Hindlimb muscle (tissue), 1 donor: Measurements from ENCODE around the gene CDC42. TPM values are rescaled to one million over a fixed set of nuclear protein-coding genes. Genes with fewer than 3 reads are reported as not detected.

ENCODE experiments used
- DNase-seq: peaks from one replicate; pipeline ENCODE4 v3.0.0-alpha.2; 2013
- polyA plus RNA-seq: library from polyadenylated mRNA; unstranded; fragments of 120-200 nt; gene quantifications from one replicate; pipeline ENCODE4 v1.2.1, GENCODE V29; 2013; ENCODE audit not compliant: insufficient read length

CDC42 gene
- polyA plus RNA-seq, 1 donor, result 188 TPM

DNA sequence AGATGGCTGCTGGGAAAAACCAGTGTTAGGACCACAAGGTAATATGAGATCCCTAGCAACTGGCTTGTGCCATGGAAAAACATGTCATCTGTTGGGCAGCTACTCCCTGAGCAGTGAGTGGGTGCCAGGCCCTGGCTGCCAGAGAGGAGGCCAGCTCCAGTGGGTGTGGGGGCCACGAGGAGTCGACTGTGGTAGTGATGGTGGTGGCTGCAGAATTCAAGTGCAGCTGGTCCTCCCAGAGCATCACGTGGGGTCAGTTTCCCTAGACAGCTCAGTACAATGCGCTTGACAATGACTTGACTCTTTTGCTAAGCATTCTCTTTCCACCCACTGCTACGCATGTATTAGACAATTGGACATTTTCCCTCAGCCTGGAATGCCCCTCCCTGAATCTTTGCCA lies 14.5 kb upstream of the CDC42 start:
- peak; percentile 48 for DNase-seq

DNA sequence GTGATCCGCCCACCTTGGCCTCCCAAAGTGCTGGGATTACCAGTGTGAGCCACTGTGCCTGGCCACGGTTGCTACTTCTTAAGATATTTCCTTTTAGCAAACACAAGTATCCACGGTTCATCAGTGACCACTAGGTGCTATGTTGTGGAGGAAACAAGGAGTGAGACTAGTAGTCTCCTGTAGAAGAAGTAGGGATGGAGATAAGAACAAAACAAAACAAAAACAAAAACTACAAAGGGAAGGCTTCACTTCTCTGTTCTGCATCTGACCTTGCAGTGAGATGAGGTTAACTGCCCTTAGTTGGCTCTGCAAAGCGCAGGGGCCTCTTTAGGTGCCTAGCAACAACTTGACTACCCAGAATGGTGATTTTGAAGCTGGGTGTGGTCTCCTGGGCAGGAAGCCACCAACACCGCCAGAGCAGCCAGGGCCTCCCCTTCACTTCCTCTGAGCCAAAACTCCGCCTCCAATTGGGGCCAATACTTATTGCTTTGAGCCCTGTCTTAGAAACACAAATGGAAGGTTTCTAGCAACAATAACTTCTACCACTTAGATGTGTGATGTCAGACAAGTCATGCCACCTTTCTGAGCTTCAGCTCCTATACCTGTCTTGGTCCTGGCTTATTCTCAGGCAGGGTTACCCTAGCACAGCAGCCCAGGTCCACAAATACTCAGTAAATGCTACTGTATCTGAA lies 12.8 kb upstream of the CDC42 start:
- DNase-seq, result peak; percentile 54

DNA sequence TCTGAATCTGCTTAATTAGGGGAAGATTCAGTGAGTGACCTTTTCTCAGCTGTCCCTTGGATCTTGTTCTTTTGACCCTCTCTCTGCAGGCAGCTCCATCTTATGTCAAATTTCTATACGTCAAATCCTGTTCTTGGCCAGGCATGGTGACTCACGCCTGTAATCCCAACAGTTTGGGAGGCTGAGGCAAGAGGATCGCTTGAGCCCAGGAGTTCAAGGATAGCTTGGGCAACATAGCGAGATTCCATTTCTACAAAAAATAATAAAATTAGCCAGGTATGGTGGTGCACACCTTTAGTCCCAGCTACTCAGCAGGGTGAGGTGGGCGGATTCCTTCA lies 12.3 kb upstream of the CDC42 start:
- DNase-seq, result no peak

DNA sequence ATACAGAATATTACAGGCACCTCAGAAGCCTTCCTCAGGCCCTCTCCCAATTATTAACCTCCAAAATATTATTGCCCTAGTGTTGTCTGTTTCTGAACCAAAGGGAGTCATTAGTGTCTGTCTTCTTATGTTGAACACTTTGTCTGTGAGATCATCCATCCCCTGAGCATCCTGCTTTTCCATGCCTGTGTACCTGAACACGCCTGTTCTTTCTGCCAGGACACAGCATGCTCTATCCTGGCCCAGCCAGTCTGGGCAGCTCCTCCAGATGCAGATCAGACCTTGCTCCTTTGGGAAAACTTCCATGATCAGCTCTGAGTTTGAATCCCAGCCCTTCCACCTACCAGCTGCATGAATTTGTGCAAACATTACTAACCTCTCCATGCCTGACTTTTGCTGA lies 11.0 kb upstream of the CDC42 start:
- no peak for DNase-seq

DNA sequence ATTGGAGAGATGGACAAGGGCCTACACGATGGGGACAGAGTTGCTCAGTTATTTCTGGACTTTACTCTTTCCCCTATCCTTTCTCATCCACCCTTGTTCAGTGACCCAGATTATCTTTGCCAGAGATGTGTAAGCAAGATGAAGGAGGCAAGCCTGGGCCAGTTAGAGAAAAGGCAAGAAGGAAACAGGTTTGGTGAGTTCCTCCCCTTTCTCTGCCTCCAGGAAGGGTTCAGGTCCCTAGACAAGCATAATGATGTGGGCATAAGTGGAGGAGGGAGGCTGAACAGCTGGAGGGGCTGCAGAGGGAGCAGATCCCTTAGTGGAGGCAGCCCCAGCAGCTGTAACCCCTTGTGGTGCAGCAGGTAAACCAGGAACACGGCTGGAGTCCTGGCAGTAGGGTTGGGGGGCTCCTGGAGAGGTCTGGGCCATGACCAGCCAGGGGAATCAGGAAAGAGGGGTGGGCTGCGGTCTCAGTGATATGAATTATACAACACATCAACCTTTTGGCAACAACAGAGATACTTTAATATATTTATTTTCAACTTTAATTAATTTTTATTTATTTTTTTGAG lies 9.2 kb upstream of the CDC42 start:
- DNase-seq, result no peak

DNA sequence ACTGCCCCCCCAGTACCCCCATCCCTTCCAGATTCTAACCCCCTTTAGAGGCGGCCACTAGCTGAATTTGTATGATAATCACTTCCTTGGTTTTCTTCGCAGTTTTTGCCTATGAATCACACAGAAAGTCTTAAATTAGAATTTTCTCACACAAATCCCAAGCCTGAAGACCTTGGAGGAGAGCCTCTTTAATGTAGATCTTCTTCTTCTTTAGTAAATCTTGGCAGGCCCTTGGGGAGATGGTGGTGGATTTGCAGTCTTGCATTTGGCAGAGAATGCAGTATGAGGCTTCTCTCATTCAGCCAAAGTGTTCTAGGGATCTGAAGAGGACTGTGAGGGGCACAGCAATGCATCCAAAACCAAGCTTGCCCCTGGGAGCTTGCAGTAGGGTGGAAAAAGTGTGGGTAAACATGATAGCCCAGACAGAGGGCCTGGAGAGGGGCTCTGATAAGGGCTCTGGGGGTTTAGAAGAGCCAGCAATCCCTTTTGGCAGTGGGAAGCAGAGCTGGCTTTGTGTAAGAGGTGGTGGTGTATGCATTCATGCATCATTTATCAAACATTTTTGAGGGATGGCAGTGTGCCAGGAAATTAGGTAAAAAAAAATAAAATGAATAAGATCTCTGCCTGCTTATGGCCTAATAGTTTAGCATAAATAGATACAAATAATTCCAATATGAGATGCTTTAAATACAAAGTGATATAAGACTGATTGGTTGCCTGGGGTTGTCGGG lies 7.7 kb upstream of the CDC42 start:
- DNase-seq, result no peak

DNA sequence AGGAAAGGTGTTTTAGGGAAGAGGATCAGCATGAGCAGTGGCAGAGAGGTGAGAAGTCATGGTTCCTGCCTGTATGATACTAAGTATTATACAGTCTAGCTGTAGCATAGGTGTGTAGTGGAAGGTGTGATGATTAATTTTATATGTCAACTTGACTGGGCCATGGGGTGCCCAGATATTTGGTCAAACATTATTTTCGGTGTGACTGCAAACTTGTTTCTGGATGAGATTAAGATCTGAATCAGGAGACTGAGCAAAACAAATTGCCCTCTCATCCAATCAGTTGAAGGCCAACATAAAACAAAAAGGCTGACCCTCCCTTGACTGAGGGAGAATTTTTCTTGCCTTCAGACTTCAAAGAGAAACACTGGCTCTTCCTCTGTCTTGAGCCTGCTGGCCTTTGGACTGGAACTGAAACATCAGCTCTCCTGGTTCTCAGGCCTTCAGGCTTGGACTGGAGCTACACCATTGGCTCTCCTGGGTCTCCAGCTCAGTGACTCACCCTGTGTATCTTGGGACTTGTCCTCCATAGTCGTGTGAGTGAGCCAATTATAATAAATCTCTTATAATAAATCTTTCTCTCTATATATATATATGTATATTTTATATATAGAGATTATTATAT lies 6.8 kb upstream of the CDC42 start:
- DNase-seq, result no peak

DNA sequence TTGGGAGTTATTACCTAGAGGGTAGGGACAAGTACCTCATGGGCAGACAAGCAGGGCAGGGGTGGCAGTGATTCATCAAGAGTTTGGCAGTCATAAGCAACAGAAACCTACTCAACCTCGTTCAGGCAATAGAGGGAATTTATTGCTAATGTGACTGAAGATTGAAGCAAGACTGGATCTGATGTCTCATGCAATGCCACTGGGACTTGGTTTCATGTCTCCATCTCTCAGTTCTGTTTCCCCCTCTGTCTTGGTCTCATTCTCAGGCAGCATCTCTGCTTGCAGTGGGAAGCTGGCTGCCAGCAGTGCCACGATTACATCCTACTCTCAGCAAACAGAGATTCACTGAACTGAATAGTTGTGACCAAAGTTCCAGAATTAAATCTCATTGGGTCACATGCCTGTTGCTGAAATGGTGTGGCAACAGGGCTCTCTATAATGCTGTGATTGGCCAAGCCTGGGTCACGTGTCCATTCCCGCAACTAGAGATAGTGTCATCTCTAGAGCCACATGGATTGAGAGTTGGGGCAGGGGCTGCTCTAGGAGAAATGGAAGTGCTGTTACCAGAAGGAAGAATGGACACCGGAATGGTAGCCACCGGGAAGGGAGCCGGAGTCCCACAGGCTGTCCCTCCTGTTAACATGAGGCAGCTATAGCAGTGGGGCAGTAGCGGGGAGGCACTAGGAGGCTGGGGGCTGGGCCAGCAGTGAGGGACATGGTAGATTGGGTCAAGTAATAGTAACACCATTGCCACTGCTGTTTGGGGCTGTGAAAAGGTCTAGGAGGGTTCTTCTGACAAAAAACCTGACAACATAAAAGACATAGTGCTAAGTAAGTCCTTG lies 3.9 kb upstream of the CDC42 start:
- DNase-seq, result no peak

DNA sequence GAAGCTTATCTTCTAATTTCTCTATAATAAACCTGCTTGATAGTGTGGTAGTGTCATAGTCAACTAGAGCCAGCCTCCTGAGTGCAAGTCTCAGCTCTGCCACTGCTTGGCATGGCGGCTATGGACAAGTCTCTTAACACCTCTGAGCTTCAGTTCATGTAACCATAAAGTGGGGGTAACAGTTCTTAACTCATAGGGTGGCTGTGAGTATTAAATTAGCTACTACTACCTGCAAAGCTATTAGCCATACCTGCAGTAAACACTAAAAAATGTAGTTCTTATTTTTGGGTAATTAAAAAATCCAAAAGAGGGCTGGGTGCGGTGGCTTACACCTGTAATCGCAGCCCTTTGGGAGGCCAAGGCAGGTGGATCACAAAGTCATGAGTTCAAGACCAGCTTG lies 2.2 kb upstream of the CDC42 start:
- DNase-seq, result no peak

DNA sequence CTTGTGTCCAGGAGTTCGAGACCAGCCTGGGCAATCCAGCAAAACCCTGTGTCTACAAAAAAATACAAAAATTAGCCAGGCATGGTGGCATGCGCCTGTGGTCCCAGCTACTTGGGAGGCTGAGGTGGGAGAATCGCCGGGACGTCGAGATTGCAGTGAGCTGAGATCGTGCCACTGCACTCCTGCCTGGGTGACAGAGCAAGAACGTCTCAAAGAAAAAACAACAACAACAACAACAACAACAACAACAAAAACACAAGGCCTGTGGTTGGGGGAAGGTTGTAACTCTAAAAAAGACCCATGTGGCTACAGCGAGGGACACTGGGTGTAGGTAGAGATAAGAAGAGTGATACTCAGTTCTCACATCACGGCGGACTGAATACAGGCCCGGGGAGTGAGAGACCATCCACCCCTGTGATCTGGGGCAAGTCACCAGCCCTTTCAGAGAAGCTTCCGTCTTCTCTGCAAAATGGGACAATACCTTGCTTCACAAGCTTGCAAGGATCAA lies 848 bp upstream of the CDC42 start:
- no peak for DNase-seq

DNA sequence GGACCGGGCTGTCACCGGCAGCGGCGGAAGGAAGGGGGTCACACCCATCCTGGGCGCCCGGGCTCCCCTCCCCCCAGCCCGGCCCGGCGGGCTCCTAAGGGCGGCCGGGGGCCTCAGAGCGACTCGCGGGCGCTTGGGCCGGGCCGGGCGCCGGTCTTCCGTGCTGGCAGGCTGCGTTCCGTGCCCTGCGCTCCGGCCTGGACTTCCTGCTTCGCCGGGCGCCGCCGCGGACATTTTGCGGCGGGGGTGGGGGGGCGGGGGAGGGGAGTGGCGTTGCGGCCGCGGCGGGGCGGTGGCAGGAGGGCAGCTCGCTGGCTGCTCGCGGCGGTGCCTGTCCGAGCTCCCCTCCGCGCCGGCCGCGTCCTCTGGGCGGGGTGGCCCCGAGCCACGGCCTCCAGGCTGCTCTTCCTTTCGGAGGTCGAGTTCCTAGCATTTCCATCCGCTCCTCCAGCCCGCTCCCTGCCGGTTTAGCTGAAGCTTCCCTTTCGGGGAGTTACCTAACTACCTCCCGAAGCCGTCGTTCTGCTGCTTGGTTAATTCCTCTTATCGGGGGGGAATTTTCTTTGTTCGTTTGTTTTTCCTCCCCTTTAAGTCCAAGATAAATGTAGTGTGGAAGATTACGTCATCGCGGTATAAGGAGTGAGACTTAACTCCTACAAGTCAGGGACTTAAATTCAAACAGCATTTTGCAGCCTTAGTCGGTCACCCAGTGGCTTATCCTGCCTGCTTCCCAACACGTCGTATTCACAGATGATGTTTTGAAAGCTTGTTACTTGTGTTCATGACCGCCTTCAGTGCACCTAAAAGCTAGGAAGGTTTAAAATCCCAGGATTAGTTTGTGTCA lies 730 bp downstream of the CDC42 start:
- DNase-seq, result peak; percentile 54

DNA sequence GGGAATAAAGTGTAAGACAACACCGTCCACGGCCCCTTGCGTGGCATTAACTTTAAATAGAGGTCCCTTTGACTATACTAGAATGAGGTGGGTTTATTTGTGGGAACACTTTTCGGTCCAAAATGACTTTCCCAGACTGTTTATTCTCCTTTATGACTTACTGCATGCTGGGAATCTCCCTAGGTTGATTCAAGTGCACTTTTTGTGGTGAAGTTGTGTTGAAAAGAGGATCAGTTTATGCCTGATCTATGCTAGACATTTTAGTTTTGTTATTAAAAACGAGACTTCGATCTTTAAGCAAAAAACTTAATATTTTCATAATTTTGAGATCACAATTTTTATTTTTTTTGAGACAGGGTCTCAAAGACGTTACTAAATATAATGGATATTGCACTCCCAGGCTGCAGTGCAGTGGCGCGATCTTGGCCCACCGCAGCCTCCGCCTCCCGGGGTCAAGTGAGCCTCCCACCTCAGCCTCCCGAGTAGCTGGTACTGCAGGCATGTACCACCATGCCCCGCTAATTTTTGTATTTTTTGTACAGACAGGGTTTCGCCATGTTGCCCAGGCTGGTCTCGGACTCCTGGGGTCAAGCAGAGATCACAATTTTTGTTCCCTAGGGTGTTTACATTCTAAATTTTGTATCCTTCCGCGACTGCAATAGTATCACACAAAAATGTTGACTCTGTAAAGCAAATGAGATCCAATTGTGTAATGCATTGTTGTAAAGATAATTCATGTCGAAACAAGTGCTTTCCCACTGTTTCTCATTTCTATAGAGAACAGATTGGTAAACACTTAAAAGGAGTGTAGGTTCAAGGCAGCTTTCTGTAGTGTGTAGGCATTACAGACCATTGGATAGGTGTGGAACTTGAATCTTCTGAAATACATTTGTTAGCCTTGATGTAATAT lies 1.6 kb downstream of the CDC42 start:
- no peak for DNase-seq

DNA sequence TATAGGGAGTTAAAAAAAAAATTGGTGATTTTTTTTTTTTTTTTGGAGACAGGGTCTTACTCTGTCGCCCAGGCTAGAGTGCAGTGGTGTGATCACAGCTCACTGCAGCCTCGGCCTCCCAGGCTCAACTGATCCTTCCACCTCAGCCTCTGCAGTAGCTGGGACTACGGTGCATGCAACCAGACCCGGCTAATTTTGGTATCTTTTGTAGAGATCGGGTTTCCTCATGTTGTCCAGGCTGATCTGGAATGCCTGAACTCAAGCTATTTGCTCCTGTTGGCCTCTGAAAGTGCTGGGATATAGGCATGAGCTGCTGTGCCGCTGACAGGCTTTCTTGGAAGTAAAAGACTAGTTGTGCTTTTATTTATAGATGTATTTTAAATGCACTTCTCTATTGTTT lies 3.0 kb downstream of the CDC42 start:
- no peak for DNase-seq

DNA sequence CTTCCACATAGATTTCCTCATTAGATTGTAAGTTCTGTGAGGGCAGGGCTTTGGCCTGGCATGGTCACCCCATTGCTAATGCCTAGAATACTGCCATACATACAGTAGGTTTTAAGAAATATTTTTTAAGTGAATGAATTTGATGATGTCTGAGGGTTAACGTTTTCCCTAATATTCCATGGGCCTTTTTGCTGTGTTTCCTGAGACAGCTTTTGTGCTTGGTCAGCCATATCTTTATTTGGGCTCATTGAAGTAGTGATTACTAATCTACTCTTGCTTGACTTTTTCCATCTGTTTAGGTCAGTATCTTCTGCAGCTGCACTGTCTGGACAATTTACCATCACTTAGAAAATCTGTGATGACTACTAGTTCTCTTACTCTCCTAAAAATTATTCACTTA lies 3.5 kb downstream of the CDC42 start:
- no peak for DNase-seq

DNA sequence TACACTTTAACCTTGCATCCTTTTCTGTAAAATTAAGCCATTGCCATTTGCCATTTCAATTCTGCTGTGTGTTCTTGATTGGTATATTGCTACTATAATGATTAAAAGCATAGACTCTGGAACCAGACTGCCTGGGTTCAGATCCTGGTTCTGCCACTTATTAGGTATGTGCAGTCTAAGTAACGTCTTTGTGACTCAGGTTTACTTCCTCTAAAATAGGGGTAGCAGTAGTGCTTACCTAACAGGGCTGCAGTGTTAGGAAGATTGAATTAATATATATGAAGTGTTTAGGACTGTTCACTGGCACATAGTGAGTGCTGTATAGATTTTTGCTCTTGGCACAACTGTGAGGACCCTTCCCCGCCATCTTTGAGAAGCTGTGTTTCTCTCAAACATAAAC lies 4.4 kb downstream of the CDC42 start:
- no peak for DNase-seq

DNA sequence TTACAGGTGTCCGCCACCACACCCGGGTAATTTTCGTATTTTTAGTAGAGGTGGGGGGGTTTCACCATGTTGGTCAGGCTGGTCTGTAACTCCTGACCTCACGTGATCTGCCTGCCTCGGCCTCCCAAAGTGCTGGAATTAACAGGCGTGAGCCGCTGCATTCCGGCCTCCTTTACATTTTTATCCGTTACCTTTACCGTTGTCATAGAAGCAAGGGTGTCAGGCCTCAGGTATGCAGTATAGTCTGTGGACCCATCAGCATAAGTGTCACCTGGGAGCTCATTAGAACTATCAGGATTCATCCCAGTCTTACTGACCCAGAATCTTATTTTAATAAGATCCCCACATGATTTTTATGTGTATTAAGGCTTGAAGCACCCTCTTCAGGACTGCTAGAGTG lies 5.4 kb downstream of the CDC42 start:
- DNase-seq, result no peak

DNA sequence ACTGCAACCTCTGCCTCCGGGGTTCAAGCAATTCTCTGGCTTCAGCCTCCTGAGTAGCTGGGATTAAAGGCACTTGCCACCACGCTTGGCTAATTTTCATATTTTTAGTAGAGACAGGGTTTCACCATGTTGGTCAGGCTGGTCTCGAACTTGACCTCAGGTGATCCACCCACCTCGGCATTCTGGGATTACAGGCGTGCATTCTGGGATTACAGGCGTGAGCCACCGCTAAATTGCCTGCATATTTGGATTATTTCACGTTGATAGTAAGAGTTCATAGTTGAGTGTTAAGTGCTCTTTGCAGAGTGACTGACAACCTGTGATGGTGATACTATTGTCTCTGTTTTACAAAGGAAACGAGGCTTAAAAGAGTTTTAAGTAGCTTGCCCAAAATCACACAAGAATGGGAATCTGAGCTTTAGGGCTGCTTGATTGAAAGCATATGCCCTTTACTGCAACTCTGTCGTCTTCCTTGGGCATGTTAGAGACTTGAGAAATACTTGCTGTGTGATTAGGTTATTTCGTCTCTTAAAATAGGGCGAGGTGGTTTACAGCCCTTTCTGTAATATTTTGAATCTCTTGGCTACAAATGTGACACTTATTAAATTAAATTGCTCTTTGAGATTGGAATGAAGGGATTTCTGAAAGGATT lies 12.4 kb downstream of the CDC42 start:
- DNase-seq, result no peak

DNA sequence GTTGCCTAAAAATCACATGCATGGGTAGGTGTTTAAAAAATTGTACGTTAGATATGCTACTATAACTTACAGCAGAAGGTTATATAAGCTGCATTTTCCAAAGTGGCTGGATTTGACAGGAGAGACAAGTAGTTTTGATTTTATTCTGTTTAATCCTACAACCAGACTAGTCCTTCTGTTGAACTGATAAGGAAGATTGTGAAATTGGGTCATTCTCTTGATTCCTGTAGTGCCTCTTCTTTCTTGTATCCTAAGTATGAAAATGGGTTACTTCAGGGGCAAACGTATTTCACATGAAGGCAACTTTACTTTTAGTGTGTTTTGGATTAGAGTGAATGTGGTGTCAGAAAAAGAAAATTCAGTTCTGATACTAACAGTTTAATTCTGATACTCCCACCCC lies 19.0 kb downstream of the CDC42 start:
- no peak for DNase-seq

DNA sequence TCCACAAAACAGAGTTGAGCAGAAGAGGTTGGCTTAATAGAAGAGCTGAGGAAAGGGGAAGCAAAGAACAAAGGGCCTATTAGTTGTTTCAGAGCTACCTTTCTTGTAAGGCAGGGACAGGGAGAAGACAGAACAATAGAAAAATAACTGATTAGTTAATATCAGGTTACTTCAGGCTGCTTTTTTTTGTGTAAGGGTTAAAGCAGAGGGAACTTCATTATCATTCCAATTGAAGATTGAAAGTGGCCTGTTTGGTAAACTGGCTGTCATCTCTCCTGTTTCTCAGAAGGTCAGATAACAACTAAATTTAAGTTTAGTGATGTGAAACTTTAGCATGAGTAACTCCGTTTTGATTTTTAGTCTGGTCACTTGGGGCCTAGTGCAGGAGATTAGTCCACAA lies 22.3 kb downstream of the CDC42 start:
- no peak for DNase-seq

DNA sequence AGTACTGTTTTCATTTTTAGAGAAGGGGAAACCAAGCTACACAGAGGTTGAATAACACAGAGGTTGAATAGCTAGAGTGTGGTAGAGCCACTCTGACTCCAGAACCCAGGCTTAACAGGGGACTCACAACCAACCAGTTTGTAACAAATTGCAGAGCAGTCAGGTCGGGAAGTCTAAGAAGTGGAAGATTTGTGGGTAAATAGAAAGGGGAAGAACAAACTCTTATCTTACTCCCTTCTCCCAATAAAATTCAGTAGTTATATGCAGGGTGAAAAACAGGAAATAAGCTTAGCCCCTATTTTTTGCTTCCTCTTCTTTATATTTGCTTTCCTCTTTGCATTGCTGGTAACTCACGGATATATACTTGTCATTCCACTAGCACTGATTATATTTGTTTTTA lies 23.2 kb downstream of the CDC42 start:
- no peak for DNase-seq
